ENCODE measurements around the gene IWS1.
"Not testable (repeated sequence)": the region's sequence is repeated elsewhere in the genome, so short reads cannot be mapped to it uniquely, and the experiment has no call there.

The IWS1 gene

GRCh38 chr2:127527001-127527804, 914 bp upstream of the IWS1 start:
- peak in 1 of 2 donors; percentile 16 for DNase-seq

- peak; percentile 12 to 20 for DNase-seq
These were observed 578 bp downstream of the IWS1 start for GRCh38 chr2:127525691-127526131.

- not testable (repeated sequence) for DNase-seq
These were observed 2.0 kb downstream of the IWS1 start for GRCh38 chr2:127524198-127524834.

- DNase-seq = no peak
These were observed 2.9 kb downstream of the IWS1 start for GRCh38 chr2:127523269-127523939.

GRCh38 chr2:127520424-127520823, 5.9 kb downstream of the IWS1 start:
- DNase-seq = no peak

GRCh38 chr2:127517465-127517864, 8.8 kb downstream of the IWS1 start:
- no peak for DNase-seq

GRCh38 chr2:127516041-127516762, 10.1 kb downstream of the IWS1 start:
- no peak for DNase-seq

- DNase-seq = no peak
These were observed 10.8 kb downstream of the IWS1 start for GRCh38 chr2:127515383-127515915.

- DNase-seq = no peak
These were observed 11.8 kb downstream of the IWS1 start for GRCh38 chr2:127514485-127514884.

GRCh38 chr2:127514076-127514475, 12.2 kb downstream of the IWS1 start:
- no peak for DNase-seq

- DNase-seq = no peak
These were observed 13.9 kb downstream of the IWS1 start for GRCh38 chr2:127512362-127512761.

- DNase-seq = no peak
These were observed 14.4 kb downstream of the IWS1 start for GRCh38 chr2:127511917-127512316.

- no peak for DNase-seq
These were observed 15.1 kb downstream of the IWS1 start for GRCh38 chr2:127511090-127511695.

GRCh38 chr2:127510073-127510472, 16.2 kb downstream of the IWS1 start:
- DNase-seq = no peak

- DNase-seq = peak; percentile 64 to 75
These were observed 17.7 kb downstream of the IWS1 start for GRCh38 chr2:127508631-127509034.

- no peak for DNase-seq
These were observed 18.2 kb downstream of the IWS1 start for GRCh38 chr2:127508023-127508630.

GRCh38 chr2:127506510-127506909, 19.8 kb downstream of the IWS1 start:
- no peak for DNase-seq

- DNase-seq = no peak
These were observed 21.5 kb downstream of the IWS1 start for GRCh38 chr2:127504552-127505430.

- no peak for DNase-seq
These were observed 22.8 kb downstream of the IWS1 start for GRCh38 chr2:127503491-127503890.

GRCh38 chr2:127498386-127498785, 27.9 kb downstream of the IWS1 start:
- peak in 1 of 2 donors; percentile 30 for DNase-seq

- no peak for DNase-seq
These were observed 36.0 kb downstream of the IWS1 start for GRCh38 chr2:127490283-127490682.
